Vagina (tissue), 2 donors: ENCODE results near the gene CHST5.

ENCODE experiments used
- CTCF ChIP-seq, 3 experiments: fragments of 450-650 bp in 2 of 3; fragments of 200-600 bp in 1 of 3; sonication (generic) in 1 of 3; IDR thresholded peaks; one replicate each; pipeline ENCODE4 v1.5.1; 2017 to 2019; ENCODE audit warnings: antibody characterized with exemption in 3 of 3, mild to moderate bottlenecking in 2 of 3, moderate library complexity in 2 of 3
- POLR2A ChIP-seq, 2 donors: fragments of 450-650 bp; IDR thresholded peaks; one replicate each; pipeline ENCODE4 v1.6.1; 2017; ENCODE audit warnings: antibody characterized with exemption in 2 of 2, mild to moderate bottlenecking in 2 of 2, moderate library complexity in 2 of 2

GRCh38 chr16:75578725-75579124 lies 42.8 kb upstream of the CHST5 start:
- TF ChIP-seq CTCF (IDR thresholded peaks at IDR 0.05) (no peak), POLR2A (IDR thresholded peaks at IDR 0.05) (no peak)
